DOHH2 (cell line): ENCODE results near the gene TCERG1L.

Experiments
- H3F3A ChIP-seq: fragments of 200-600 bp; sonication (generic), shearing (Covaris generic); 2 replicates; pipeline ENCODE4 v1.6.0; 2016; ENCODE audit warnings: antibody characterized with exemption, mild to moderate bottlenecking; ENCODE audit not compliant: control insufficient read depth, insufficient read depth
- H3K27ac ChIP-seq: fragments of 200-600 bp; sonication (generic); 2 replicates; pipeline ENCODE4 v1.5.1; 2014; ENCODE audit warnings: low read depth, mild to moderate bottlenecking, low read length, moderate library complexity
- H3K27me3 ChIP-seq: fragments of 200-600 bp; sonication (generic); 2 replicates; pipeline ENCODE4 v1.6.1; 2014; ENCODE audit warnings: mild to moderate bottlenecking, low read length, mixed read lengths; ENCODE audit not compliant: control insufficient read depth
- H3K36me3 ChIP-seq: fragments of 200-600 bp; sonication (generic); 2 replicates; pipeline ENCODE4 v1.6.1; 2014; ENCODE audit warnings: mild to moderate bottlenecking, low read length, moderate library complexity, mixed read lengths; ENCODE audit not compliant: control insufficient read depth
- H3K4me1 ChIP-seq: fragments of 200-600 bp; sonication (generic); 2 replicates; pipeline ENCODE4 v1.6.1; 2014; ENCODE audit warnings: mild to moderate bottlenecking, low read length, mixed read lengths; ENCODE audit not compliant: control insufficient read depth
- H3K4me2 ChIP-seq: fragments of 200-600 bp; sonication (generic); 2 replicates; pipeline ENCODE4 v1.6.0; 2014; ENCODE audit warnings: mild to moderate bottlenecking, low read length, moderate library complexity
- H3K4me3 ChIP-seq: fragments of 200-600 bp; sonication (generic); 2 replicates; pipeline ENCODE4 v1.5.1; 2014; ENCODE audit warnings: mild to moderate bottlenecking, low read length, mixed read lengths
- H3K79me2 ChIP-seq: fragments of 200-600 bp; sonication (generic); 2 replicates; pipeline ENCODE4 v1.6.1; 2014; ENCODE audit warnings: mild to moderate bottlenecking, low read length, mixed read lengths; ENCODE audit not compliant: control insufficient read depth
- H3K9me2 ChIP-seq: fragments of 200-600 bp; sonication (generic); replicated peaks from 2 replicates; pipeline ENCODE4 v1.6.1; 2014; ENCODE audit warnings: mild to moderate bottlenecking, low read length, mixed read lengths; ENCODE audit not compliant: control insufficient read depth
- H3K9me3 ChIP-seq: fragments of 200-600 bp; sonication (generic); 2 replicates; pipeline ENCODE4 v1.6.1; 2014; ENCODE audit warnings: antibody characterized with exemption, low read length, mixed read lengths; ENCODE audit not compliant: control insufficient read depth, insufficient read depth
- H4K20me1 ChIP-seq: fragments of 200-600 bp; sonication (generic); 2 replicates; pipeline ENCODE4 v1.6.0; 2014; ENCODE audit warnings: low read depth, mild to moderate bottlenecking, antibody characterized with exemption, low read length, moderate library complexity; ENCODE audit not compliant: control insufficient read depth, insufficient read depth
- EZH2phosphoT487 ChIP-seq: fragments of 200-600 bp; sonication (generic); IDR thresholded peaks from 2 replicates; pipeline ENCODE4 v1.6.1; 2017; ENCODE audit warnings: borderline replicate concordance, mild to moderate bottlenecking, antibody characterized with exemption, low read length, moderate library complexity, mixed read lengths
- TF ChIP-seq, protein P1 (sequence below): fragments of 200-600 bp; sonication (generic); IDR thresholded peaks from one replicate; pipeline ENCODE4 v1.5.1; 2014; ENCODE audit warnings: antibody characterized with exemption, mild to moderate bottlenecking, low read depth, low read length; ENCODE audit not compliant: poor library complexity, severe bottlenecking

TCERG1L gene

DNA sequence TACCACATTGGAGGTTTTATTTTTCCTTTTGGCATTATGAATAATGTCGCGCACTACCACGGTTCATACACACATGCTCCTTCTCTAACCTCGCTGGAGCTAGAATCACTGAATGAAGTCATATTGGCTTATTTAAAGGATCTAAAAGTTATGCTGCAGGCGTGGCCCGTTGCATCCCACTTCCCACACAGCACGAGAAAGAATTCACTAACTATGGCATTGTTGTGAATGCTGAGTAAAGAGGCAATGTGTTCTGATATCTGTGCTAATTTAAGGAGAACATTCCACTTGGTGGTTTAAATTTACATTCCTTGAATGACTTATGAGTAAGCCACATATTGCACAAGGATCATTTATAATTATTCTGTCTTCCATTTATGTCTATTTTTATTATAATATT is 20.7 kb downstream of the TCERG1L start:
- Histone ChIP-seq H3K4me3 (no peak overlapping the region), H3K36me3 (no peaks in the 10 kb centered on the region)
- no peak for TF ChIP-seq EZH2phosphoT487
- TF ChIP-seq, protein P1, sequence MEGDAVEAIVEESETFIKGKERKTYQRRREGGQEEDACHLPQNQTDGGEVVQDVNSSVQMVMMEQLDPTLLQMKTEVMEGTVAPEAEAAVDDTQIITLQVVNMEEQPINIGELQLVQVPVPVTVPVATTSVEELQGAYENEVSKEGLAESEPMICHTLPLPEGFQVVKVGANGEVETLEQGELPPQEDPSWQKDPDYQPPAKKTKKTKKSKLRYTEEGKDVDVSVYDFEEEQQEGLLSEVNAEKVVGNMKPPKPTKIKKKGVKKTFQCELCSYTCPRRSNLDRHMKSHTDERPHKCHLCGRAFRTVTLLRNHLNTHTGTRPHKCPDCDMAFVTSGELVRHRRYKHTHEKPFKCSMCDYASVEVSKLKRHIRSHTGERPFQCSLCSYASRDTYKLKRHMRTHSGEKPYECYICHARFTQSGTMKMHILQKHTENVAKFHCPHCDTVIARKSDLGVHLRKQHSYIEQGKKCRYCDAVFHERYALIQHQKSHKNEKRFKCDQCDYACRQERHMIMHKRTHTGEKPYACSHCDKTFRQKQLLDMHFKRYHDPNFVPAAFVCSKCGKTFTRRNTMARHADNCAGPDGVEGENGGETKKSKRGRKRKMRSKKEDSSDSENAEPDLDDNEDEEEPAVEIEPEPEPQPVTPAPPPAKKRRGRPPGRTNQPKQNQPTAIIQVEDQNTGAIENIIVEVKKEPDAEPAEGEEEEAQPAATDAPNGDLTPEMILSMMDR: no peak

DNA sequence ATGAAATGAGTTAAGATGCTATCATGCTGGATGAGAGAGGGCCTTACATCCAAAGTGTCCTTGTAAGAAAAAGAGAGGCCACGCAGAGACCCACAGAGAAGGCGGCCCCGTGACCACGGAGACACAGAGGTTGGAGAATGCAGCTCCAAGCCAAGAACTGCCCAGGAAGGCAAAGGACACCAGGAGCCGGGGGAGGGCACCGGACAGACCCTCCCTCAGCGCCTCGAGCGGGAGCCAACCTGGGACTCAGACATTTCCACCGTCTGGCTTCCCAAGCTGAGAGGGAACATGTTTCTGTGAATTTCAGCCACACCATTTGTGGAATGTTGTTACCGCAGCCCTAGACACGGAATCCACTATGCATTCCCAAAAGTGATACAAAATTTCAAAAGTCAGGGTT is 22.9 kb downstream of the TCERG1L start:
- Histone ChIP-seq H3K79me2 (no peaks in the 10 kb centered on the region), H3K36me3 (no peaks in the 10 kb centered on the region), H3K9me2 (no peaks in the 10 kb centered on the region), H3K27me3 (no peaks in the 10 kb centered on the region), H3K9me3 (no peaks in the 10 kb centered on the region), H3K27ac (no peak overlapping the region), H4K20me1 (no peaks in the 10 kb centered on the region), H3K4me3 (no peak overlapping the region), H3K4me1 (no peaks in the 10 kb centered on the region), H3F3A (no peaks in the 10 kb centered on the region), H3K4me2 (no peak overlapping the region)
- TF ChIP-seq, protein P1: no peak
- no peak for TF ChIP-seq EZH2phosphoT487

More for the DNA sequence above, 20.7 kb downstream of the TCERG1L start:
- Histone ChIP-seq H3K79me2 (no peaks in the 10 kb centered on the region), H3F3A (no peaks in the 10 kb centered on the region), H3K4me1 (no peaks in the 10 kb centered on the region), H3K9me2 (no peaks in the 10 kb centered on the region), H3K4me2 (no peak overlapping the region), H3K9me3 (no peaks in the 10 kb centered on the region), H4K20me1 (no peaks in the 10 kb centered on the region), H3K27ac (no peak overlapping the region), H3K27me3 (no peaks in the 10 kb centered on the region)

DNA sequence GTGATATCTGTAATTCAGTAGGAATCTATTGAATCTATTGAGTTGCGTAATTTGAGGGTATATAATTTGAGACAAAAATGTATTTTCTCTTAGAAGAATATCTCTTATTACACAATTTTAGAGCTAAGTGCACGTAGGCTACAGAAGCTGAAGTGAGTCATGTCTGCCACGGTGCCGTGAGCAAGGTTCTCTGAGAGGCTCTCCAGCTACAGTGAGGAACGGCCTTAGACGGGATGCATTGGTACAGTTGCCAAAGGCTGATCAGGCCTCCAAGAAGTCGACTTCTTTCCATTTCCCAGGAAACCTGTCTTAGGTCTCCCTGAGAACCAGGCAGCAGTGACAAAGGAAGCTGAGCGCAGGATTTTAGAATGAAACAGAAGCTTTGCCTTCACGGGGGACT is 28.6 kb downstream of the TCERG1L start:
- H3K36me3 ChIP-seq: no peaks in the 10 kb centered on the region
- no peaks in the 10 kb centered on the region for H3K27me3 ChIP-seq
- H3K9me3 ChIP-seq: no peaks in the 10 kb centered on the region
- no peaks in the 10 kb centered on the region for H3K79me2 ChIP-seq
- no peak overlapping the region for H3K4me3 ChIP-seq
- no peaks in the 10 kb centered on the region for H3K4me1 ChIP-seq
- no peak for TF ChIP-seq EZH2phosphoT487
- TF ChIP-seq, protein P1: no peak
- no peaks in the 10 kb centered on the region for H3K9me2 ChIP-seq
- H3K4me2 ChIP-seq: no peak overlapping the region
- H4K20me1 ChIP-seq: no peaks in the 10 kb centered on the region
- H3F3A ChIP-seq: no peaks in the 10 kb centered on the region
- H3K27ac ChIP-seq: no peak overlapping the region

DNA sequence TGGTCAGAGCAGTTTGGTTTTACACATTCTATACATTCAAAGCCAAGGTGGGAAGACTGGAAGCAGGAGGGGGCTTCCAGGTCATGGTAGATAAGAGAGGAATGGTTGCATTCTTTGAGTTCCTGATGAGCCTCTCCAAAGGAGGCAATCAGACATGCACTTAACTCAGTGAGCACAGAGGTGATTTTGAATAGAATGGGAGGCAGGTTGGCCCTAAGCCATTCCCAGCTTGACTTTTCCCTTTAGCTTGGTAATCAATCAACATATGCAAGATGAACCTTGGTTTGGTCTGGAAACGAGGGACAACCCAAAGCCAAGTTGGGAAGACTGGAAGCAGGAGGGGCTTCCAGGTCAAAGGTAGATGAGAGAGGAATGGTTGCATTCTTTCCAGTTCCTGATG is 31.4 kb downstream of the TCERG1L start:
- Histone ChIP-seq H3K4me3 (no peak overlapping the region), H3K36me3 (no peaks in the 10 kb centered on the region), H3K4me1 (no peaks in the 10 kb centered on the region), H3K79me2 (no peaks in the 10 kb centered on the region), H3F3A (no peaks in the 10 kb centered on the region), H3K9me2 (no peaks in the 10 kb centered on the region), H3K27ac (no peak overlapping the region), H3K4me2 (no peak overlapping the region), H3K9me3 (no peaks in the 10 kb centered on the region), H4K20me1 (no peaks in the 10 kb centered on the region), H3K27me3 (no peaks in the 10 kb centered on the region)
- TF ChIP-seq, protein P1: no peak
- TF ChIP-seq EZH2phosphoT487: no peak
